Ovary (tissue), 1 donor: ENCODE data around the gene PRDM15.

ENCODE experiments used
- EP300 ChIP-seq: sonication (generic); formaldehyde crosslinking; IDR thresholded peaks from one replicate; pipeline ENCODE4 v1.6.1; 2017; ENCODE audit warnings: antibody characterized with exemption
- POLR2A ChIP-seq: fragments of 450-650 bp; IDR thresholded peaks from one replicate; pipeline ENCODE4 v1.6.1; 2017; ENCODE audit warnings: antibody characterized with exemption, mild to moderate bottlenecking, moderate library complexity

DNA sequence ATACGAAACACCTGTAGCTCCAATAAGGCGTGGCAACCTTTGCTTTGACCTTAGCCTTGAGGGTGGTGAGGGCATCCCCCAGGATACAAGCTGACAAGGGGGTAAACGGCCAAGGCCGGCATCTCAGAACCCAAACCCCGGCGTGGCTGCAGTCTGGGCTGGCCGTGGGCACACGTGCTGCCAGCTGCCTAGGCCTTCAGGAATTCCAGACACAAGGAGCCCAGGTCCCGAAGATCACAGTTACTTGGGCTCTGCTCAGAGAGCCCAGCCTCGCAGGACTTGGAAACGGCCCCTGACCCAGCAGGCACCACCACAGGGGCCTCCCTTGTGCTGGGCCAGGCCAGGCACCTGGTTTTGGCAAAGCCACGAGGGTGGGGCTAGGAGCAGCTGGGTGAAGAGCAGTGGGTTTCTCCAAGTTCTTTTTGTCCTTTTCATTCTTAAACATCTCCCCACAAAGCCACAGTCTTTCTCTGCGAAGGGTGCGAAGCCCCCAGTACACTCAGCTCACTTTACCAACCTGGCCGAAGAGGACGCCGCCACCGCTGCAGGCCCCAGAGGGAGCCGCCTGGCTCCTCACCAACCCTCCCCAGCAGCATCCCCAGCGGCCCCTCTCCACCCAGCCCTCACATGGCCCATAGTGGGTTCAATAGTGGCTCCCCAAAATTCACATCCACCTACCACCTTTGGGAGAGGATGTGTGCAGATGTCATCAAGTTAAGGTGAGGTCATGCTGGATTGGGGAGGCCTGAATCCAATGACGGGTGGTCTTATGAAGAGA lies 26.8 kb downstream of the PRDM15 start:
- no peak for TF ChIP-seq EP300
- no peak for TF ChIP-seq POLR2A
